Measurements from ENCODE around the gene MAGOH. TPM values are rescaled to one million over a fixed set of nuclear protein-coding genes. Genes with fewer than 3 reads are reported as not detected.
"Not testable (repeated sequence)": the region's sequence is repeated elsewhere in the genome, so short reads cannot be mapped to it uniquely, and the experiment has no call there.

The MAGOH gene
- total RNA-seq, 1 donor from 2014 or later, result 27.2 TPM

GRCh38 chr1:53284224-53285020 is 46.1 kb upstream of the MAGOH start:
- Mint-ChIP-seq H3K36me3 (ENCODE audit: low read depth) (no peaks in the 10 kb centered on the region), H3K9me3 (ENCODE audit: low read depth) (no peaks in the 10 kb centered on the region), H3K27me3 (ENCODE audit: low read depth) (no peaks in the 10 kb centered on the region), H3K4me3 (ENCODE audit: unreplicated experiment) (no peak overlapping the region), H3K4me1 (ENCODE audit: low read depth) (no peaks in the 10 kb centered on the region), H3K27ac (ENCODE audit: unreplicated experiment) (no peak overlapping the region)
- DNase-seq (ENCODE audit: low spot score), result no peak
- TF ChIP-seq, protein P1, sequence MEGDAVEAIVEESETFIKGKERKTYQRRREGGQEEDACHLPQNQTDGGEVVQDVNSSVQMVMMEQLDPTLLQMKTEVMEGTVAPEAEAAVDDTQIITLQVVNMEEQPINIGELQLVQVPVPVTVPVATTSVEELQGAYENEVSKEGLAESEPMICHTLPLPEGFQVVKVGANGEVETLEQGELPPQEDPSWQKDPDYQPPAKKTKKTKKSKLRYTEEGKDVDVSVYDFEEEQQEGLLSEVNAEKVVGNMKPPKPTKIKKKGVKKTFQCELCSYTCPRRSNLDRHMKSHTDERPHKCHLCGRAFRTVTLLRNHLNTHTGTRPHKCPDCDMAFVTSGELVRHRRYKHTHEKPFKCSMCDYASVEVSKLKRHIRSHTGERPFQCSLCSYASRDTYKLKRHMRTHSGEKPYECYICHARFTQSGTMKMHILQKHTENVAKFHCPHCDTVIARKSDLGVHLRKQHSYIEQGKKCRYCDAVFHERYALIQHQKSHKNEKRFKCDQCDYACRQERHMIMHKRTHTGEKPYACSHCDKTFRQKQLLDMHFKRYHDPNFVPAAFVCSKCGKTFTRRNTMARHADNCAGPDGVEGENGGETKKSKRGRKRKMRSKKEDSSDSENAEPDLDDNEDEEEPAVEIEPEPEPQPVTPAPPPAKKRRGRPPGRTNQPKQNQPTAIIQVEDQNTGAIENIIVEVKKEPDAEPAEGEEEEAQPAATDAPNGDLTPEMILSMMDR (IDR thresholded peaks at IDR 0.05), result no peak

- not testable (repeated sequence) for H3K9me3 Mint-ChIP-seq (ENCODE audit: low read depth); H3K36me3 Mint-ChIP-seq (ENCODE audit: low read depth); DNase-seq (ENCODE audit: low spot score); H3K27me3 Mint-ChIP-seq (ENCODE audit: low read depth); H3K27ac Mint-ChIP-seq (ENCODE audit: unreplicated experiment); H3K4me1 Mint-ChIP-seq (ENCODE audit: low read depth); H3K4me3 Mint-ChIP-seq (ENCODE audit: unreplicated experiment)
These were observed 44.8 kb upstream of the MAGOH start for GRCh38 chr1:53283156-53283555.

- Mint-ChIP-seq H3K4me3 (ENCODE audit: unreplicated experiment) (no peak overlapping the region), H3K27ac (ENCODE audit: unreplicated experiment) (no peak overlapping the region), H3K27me3 (ENCODE audit: low read depth) (no peaks in the 10 kb centered on the region), H3K9me3 (ENCODE audit: low read depth) (no peaks in the 10 kb centered on the region), H3K4me1 (ENCODE audit: low read depth) (no peaks in the 10 kb centered on the region), H3K36me3 (ENCODE audit: low read depth) (no peaks in the 10 kb centered on the region)
- TF ChIP-seq, protein P1 (IDR thresholded peaks at IDR 0.05), result no peak
- no peak for DNase-seq (ENCODE audit: low spot score)
These were observed 42.8 kb upstream of the MAGOH start for GRCh38 chr1:53281133-53281532.

DNA sequence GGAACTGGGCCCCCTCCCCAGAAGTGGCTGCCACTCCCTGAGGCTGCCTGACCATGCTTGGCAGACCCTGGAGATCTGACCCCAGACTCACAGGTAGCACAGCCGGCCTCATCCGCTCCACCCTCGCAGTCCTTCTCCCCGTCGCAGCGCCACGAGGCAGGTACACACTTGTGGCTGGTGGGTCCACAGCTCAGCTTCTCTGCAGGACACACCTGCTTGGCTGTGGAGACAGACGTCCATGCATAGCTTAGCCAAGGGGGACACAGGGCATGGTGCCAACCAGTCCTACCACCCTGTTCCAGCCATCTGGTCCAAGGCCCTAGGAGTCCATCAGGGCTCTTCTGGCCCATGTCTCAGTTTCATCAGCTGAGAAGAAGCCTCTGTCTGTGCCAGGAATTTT is 42.2 kb upstream of the MAGOH start:
- Mint-ChIP-seq H3K27ac (ENCODE audit: unreplicated experiment) (no peak overlapping the region), H3K9me3 (ENCODE audit: low read depth) (no peaks in the 10 kb centered on the region), H3K27me3 (ENCODE audit: low read depth) (no peaks in the 10 kb centered on the region), H3K4me1 (ENCODE audit: low read depth) (no peaks in the 10 kb centered on the region), H3K36me3 (ENCODE audit: low read depth) (no peaks in the 10 kb centered on the region), H3K4me3 (ENCODE audit: unreplicated experiment) (no peak overlapping the region)
- no peak for DNase-seq (ENCODE audit: low spot score)
- TF ChIP-seq, protein P1 (IDR thresholded peaks at IDR 0.05), result no peak

DNA sequence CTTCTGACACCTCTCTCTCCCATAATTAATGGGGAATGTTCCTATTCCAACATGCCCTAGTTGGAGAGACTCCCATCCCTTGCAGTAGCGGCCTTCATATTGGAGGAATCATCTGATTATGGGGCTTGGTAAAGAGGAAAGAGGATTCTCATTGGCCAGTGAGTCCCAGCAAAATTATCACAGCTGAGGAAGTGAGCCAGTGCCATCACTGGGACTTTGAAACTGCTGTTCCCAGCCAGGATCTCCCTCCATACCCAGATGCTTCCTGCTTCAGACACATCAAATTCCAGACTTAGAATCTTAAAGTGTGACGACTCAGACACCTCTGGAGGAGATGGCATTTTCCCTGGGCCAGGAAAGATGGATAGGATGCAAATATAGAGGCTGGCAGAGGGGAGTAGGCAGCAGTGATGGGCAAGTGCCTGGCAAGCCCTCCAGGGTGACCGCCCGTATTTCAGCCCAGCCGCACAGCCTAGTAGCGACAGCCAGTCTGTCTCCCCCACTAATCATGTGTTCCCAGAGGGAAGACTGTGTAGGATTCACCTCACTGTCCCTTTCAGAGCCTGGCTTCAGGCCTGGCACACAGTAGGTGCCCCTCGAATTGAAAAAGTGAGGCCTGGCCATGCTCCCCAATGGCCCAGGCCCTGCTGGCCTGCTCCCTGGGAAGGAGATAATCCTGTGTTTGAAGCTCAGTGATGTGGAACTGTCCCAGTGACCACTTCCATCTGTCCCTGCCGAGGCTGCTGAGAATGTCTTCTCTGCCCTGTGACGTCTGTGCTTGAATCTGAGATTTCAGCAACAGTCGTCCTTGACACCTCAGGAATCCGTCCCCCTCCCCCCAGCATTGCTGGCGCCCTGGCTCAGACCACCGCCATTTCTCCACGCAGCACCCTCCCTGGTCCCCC is 41.2 kb upstream of the MAGOH start:
- no peak for DNase-seq (ENCODE audit: low spot score)
- Mint-ChIP-seq H3K36me3 (ENCODE audit: low read depth) (no peaks in the 10 kb centered on the region), H3K27ac (ENCODE audit: unreplicated experiment) (no peak overlapping the region), H3K4me1 (ENCODE audit: low read depth) (no peaks in the 10 kb centered on the region), H3K4me3 (ENCODE audit: unreplicated experiment) (no peak overlapping the region), H3K9me3 (ENCODE audit: low read depth) (no peaks in the 10 kb centered on the region), H3K27me3 (ENCODE audit: low read depth) (no peaks in the 10 kb centered on the region)
- TF ChIP-seq, protein P1 (IDR thresholded peaks at IDR 0.05), result no peak
